Osteoblast (primary cell): ENCODE results near the gene CENPM. TPM values are rescaled to one million over a fixed set of nuclear protein-coding genes. Genes with fewer than 3 reads are reported as not detected.

Source experiments
- DNase-seq: peaks from one replicate; pipeline ENCODE4 v3.0.0; 2011; ENCODE audit warnings: low spot score, mixed read lengths; ENCODE audit not compliant: insufficient read length; ENCODE audit errors: missing footprints
- H2AFZ ChIP-seq: 2 replicates; pipeline ENCODE4 v1.6.0; 2011; ENCODE audit warnings: mild to moderate bottlenecking, low read length
- H3K27ac ChIP-seq: 2 replicates; pipeline ENCODE4 v1.5.1; 2011; ENCODE audit warnings: mild to moderate bottlenecking, low read depth, low read length, moderate library complexity
- H3K27me3 ChIP-seq: 2 replicates; pipeline ENCODE4 v1.6.0; 2012; ENCODE audit warnings: mild to moderate bottlenecking, control low read depth, inconsistent platforms, low read length, moderate library complexity; ENCODE audit not compliant: insufficient read depth
- H3K36me3 ChIP-seq: 2 replicates; pipeline ENCODE4 v1.5.1; 2011; ENCODE audit warnings: mild to moderate bottlenecking, low read length, control low read depth, moderate library complexity; ENCODE audit not compliant: insufficient read depth
- H3K4me1 ChIP-seq: 2 replicates; pipeline ENCODE4 v1.5.1; 2011; ENCODE audit warnings: mild to moderate bottlenecking, low read length, control low read depth, moderate library complexity; ENCODE audit not compliant: insufficient read depth
- H3K4me2 ChIP-seq: 2 replicates; pipeline ENCODE4 v1.6.0; 2011; ENCODE audit warnings: mild to moderate bottlenecking, low read length; ENCODE audit not compliant: insufficient read depth
- H3K4me3 ChIP-seq: fragments of 200-600 bp; sonication (generic); 3 replicates; pipeline ENCODE4 v1.5.1; 2012; ENCODE audit warnings: mild to moderate bottlenecking, low read length, inconsistent platforms; ENCODE audit not compliant: insufficient read depth
- H3K79me2 ChIP-seq: 2 replicates; pipeline ENCODE4 v1.6.0; 2012; ENCODE audit warnings: mild to moderate bottlenecking, low read length, control low read depth, inconsistent platforms; ENCODE audit not compliant: insufficient read depth
- H3K9me3 ChIP-seq: 2 replicates; pipeline ENCODE4 v1.5.1; 2011; ENCODE audit warnings: low read depth, low read length, control low read depth
- H4K20me1 ChIP-seq: 2 replicates; pipeline ENCODE4 v1.6.0; 2012; ENCODE audit warnings: mild to moderate bottlenecking, low read length, control low read depth; ENCODE audit not compliant: insufficient read depth
- total RNA-seq: library from RNA; depleted of rRNA; stranded (reverse); fragments of >200 nt; gene quantifications from 2 replicates; pipeline ENCODE4 v1.2.3, GENCODE V29; 2012
- TF ChIP-seq, protein P1 (sequence below): IDR thresholded peaks from 2 replicates; pipeline ENCODE4 v1.5.1; 2011; ENCODE audit warnings: mild to moderate bottlenecking, low read depth, low read length, moderate library complexity; ENCODE audit errors: extremely low read depth

The CENPM gene
- total RNA-seq, 1 donor, result 1.8 TPM

DNA sequence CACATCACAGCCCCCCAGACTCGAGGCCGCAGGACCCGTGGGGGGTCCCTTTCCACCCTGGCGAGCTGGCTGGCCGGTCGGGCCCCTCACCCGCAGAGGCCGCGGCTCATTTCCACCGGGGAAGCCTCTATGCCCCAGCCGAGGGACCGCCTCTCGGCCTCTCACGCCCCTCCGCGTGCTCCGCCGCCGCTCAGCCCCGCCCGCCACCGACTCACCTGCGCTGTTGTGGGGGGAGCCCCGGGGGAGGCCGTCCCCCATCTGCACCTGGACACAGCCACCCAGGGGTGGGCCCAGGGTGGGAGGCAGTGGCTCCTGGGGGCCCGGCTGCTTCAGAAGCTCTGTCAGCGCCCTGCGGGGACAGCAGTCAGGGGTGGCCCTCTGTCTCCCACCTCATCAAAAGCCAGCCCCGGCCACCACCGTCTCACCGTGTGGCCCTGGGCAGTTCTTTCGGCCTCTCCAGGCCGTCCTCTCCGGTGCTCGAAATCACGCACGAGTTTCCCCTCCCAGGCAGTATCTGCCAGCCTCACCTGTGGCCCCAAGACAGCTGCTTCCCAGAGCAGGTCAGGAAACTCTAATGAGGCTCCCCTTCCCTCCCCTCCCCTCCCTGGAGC is 35.8 kb downstream of the CENPM start:
- Histone ChIP-seq H3K27ac (no peak overlapping the region), H3K4me3 (no peak overlapping the region), H3K36me3 (no peaks in the 10 kb centered on the region), H3K4me1 (no peaks in the 10 kb centered on the region), H3K9me3 (no peaks in the 10 kb centered on the region), H3K27me3 (peaks cover 65% of the 10 kb centered on the region), H3K79me2 (no peaks in the 10 kb centered on the region), H2AFZ (no peak overlapping the region), H4K20me1 (peaks cover 6% of the 10 kb centered on the region), H3K4me2 (peak overlapping the region; percentile 43)
- TF ChIP-seq, protein P1, sequence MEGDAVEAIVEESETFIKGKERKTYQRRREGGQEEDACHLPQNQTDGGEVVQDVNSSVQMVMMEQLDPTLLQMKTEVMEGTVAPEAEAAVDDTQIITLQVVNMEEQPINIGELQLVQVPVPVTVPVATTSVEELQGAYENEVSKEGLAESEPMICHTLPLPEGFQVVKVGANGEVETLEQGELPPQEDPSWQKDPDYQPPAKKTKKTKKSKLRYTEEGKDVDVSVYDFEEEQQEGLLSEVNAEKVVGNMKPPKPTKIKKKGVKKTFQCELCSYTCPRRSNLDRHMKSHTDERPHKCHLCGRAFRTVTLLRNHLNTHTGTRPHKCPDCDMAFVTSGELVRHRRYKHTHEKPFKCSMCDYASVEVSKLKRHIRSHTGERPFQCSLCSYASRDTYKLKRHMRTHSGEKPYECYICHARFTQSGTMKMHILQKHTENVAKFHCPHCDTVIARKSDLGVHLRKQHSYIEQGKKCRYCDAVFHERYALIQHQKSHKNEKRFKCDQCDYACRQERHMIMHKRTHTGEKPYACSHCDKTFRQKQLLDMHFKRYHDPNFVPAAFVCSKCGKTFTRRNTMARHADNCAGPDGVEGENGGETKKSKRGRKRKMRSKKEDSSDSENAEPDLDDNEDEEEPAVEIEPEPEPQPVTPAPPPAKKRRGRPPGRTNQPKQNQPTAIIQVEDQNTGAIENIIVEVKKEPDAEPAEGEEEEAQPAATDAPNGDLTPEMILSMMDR, result no peak
- peak; percentile 93 for DNase-seq

DNA sequence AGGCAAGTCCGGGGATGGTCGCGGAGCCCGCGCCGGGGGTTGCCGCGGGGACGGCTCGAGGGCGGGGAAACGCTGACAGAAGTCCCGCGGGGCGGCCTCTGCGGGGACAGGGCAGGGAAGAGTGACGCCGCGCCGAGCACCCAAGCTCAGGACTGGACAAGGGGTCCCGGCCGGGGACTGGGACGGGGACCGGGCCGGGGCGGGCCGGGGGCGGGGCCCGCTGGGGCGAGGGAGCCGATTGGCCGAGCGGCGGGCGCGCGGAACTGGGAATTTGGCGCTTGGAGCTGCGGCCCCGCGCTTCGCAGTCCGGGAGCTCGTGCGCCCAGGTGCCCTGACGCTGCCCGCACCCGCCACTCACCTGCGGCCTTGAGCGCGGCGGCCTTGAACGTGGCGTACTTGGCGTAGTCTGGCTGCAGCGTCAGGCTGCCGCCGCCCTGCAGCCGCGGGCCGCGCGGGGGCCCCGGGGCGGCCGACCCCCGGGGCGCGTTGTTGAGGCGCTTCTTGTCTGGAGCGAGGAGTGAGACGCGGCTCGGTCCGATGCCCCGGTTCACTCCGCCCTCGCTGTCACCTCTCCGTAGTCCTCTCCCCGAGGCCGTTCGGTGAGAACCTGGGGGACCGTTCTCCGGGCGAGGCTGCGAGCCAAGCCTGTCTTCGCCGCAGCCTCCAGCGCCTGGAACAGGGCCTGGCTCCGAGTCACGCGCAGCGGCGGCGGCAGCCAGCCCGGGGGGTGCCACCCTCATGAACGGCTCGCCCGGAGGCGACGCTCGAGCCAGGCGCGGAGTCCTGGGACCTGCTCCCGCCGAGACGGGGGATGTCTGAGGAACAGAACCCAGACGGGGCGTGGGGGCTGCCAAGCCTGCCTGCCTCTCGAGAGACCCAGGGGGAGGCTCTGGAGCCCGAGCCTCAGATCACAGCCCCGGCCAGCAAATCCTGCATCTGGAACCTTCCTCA is 36.6 kb downstream of the CENPM start:
- no peak overlapping the region for H3K27ac ChIP-seq
- TF ChIP-seq, protein P1, result no peak
- H3K4me1 ChIP-seq, result no peaks in the 10 kb centered on the region
- no peak overlapping the region for H2AFZ ChIP-seq
- H3K79me2 ChIP-seq, result no peaks in the 10 kb centered on the region
- H3K27me3 ChIP-seq, result peaks cover 57% of the 10 kb centered on the region
- H3K36me3 ChIP-seq, result no peaks in the 10 kb centered on the region
- DNase-seq, result peak; percentile 98
- peak overlapping the region; percentile 13 for H3K4me3 ChIP-seq
- H4K20me1 ChIP-seq, result peaks cover 6% of the 10 kb centered on the region
- no peaks in the 10 kb centered on the region for H3K9me3 ChIP-seq
- peak overlapping the region; percentile 43 for H3K4me2 ChIP-seq

DNA sequence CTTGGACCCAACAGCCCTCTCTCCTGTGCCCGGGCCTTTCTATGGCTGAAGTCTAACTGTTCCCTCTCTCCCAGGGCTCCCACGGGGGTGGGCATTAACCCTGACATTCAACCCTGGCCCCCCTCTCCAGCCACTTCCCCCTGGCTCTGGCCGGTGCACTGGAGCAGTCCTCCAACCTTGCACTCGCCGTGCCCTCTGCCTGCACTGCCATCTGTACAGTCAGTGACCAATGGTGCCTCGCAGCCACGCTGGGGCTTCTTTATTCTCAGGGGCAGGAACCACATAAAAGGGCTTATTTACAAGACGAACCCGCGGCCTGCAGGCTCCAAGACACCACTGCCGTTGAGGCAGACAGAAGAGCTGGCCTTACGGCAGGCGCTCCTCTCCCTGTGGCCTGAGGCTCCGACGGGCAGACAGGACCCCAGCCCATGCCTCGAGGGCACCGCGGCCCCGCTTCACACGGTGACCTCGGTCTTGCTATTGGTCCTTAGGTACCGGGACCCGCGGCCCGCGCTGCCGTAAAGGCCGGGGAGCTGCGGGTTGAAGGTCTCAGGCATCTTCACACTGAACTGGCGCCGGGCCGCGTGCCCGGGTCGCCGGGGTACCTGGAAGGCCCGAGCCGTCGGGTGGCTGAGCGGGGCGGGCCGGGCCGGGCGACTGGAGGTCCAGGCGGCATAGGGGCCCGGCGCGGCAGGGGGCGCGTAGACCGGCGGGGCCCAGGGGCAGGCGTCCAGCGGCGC is 37.5 kb downstream of the CENPM start:
- Histone ChIP-seq H4K20me1 (peaks cover 6% of the 10 kb centered on the region), H3K4me2 (no peak overlapping the region), H3K9me3 (no peaks in the 10 kb centered on the region), H3K27ac (no peak overlapping the region), H3K27me3 (peaks cover 50% of the 10 kb centered on the region), H3K79me2 (no peaks in the 10 kb centered on the region), H3K4me3 (no peak overlapping the region), H3K4me1 (no peaks in the 10 kb centered on the region), H2AFZ (no peak overlapping the region), H3K36me3 (no peaks in the 10 kb centered on the region)
- TF ChIP-seq, protein P1, result no peak
- DNase-seq, result peak; percentile 91
